PC-3 (cell line): Measurements from ENCODE around the gene HYAL2. TPM values are rescaled to one million over a fixed set of nuclear protein-coding genes. Genes with fewer than 3 reads are reported as not detected.

Source experiments
- ATAC-seq: fragments of 200-7000 bp; cut with Tn5 transposase; 2 replicates; pipeline ENCODE4 v1.9.1; 2020; ENCODE audit warnings: mild to moderate bottlenecking, moderate library complexity
- BruUV-seq: library from RNA; stranded (reverse); fragments of 400-500 nt; replicated peaks from 2 replicates; lab custom pipeline; 2021; lab: Mats Ljungman, UMichigan
- CTCF ChIA-PET: fragments of 300-600 bp; sonication (Branson Sonifier 250); formaldehyde crosslinking; loops from one replicate; lab custom pipeline; 2022; ENCODE audit warnings: antibody characterized with exemption; lab: Charles Lee
- POLR2A ChIA-PET: fragments of 300-600 bp; sonication (Branson Sonifier 250); formaldehyde crosslinking; loops from one replicate; lab custom pipeline; 2022; ENCODE audit warnings: antibody characterized with exemption; ENCODE audit not compliant: unreplicated experiment; lab: Charles Lee
- DNase-seq: peaks from one replicate; pipeline ENCODE4 v3.0.0-alpha.2; 2015
- H2AFZ ChIP-seq: fragments of 300-600 bp; sonication (generic); 2 replicates; pipeline ENCODE4 v1.6.0; 2016; ENCODE audit warnings: antibody characterized with exemption, low read length
- H3F3A ChIP-seq: fragments of 300-600 bp; sonication (generic); one replicate; pipeline ENCODE4 v1.6.0; 2017; ENCODE audit warnings: antibody characterized with exemption, low read length, control low read depth, mild to moderate bottlenecking; ENCODE audit not compliant: unreplicated experiment
- H3K27ac ChIP-seq: fragments of 300-600 bp; sonication (generic); 2 replicates; pipeline ENCODE4 v1.5.1; 2016; ENCODE audit warnings: mild to moderate bottlenecking, low read length
- H3K27me3 ChIP-seq: fragments of 300-600 bp; sonication (generic); 2 replicates; pipeline ENCODE4 v1.6.1; 2016; ENCODE audit warnings: low read length, mixed read lengths
- H3K36me3 ChIP-seq: fragments of 300-600 bp; sonication (generic); 2 replicates; pipeline ENCODE4 v1.6.1; 2016; ENCODE audit warnings: low read depth, mixed run types, low read length, mixed read lengths
- H3K4me1 ChIP-seq: fragments of 300-600 bp; sonication (generic); 2 replicates; pipeline ENCODE4 v1.5.1; 2016; ENCODE audit warnings: low read length; ENCODE audit not compliant: insufficient read depth
- H3K4me2 ChIP-seq: fragments of 300-600 bp; sonication (generic); 2 replicates; pipeline ENCODE4 v1.6.0; 2016; ENCODE audit warnings: low read length
- H3K4me3 ChIP-seq: fragments of 300-600 bp; sonication (generic); 2 replicates; pipeline ENCODE4 v1.5.1; 2016; ENCODE audit warnings: mild to moderate bottlenecking, low read length, mixed read lengths
- H3K79me2 ChIP-seq: fragments of 300-600 bp; sonication (generic); 2 replicates; pipeline ENCODE4 v1.6.1; 2017; ENCODE audit warnings: low read length, mixed read lengths
- H3K9ac ChIP-seq: fragments of 300-600 bp; sonication (generic); 2 replicates; pipeline ENCODE4 v1.6.0; 2016; ENCODE audit warnings: mild to moderate bottlenecking, low read length
- H3K9me2 ChIP-seq: fragments of 300-600 bp; sonication (generic); replicated peaks from 2 replicates; pipeline ENCODE4 v1.6.1; 2016; ENCODE audit warnings: mixed run types, low read length, mixed read lengths
- H3K9me3 ChIP-seq: fragments of 300-600 bp; sonication (generic); 2 replicates; pipeline ENCODE4 v1.6.1; 2016; ENCODE audit warnings: low read length, mixed read lengths
- H4K20me1 ChIP-seq: fragments of 300-600 bp; sonication (generic); 2 replicates; pipeline ENCODE4 v1.6.1; 2016; ENCODE audit warnings: low read length, mixed read lengths
- CTCF ChIP-seq: fragments of 300-600 bp; sonication (generic); conservative IDR thresholded peaks from 2 replicates; pipeline ENCODE4 v1.5.1; 2017; ENCODE audit warnings: antibody characterized with exemption, low read depth, mild to moderate bottlenecking, low read length
- EZH2 ChIP-seq: fragments of 300-600 bp; sonication (generic); IDR thresholded peaks from one replicate; pipeline ENCODE4 v1.6.1; 2017; ENCODE audit warnings: antibody characterized with exemption, mild to moderate bottlenecking, low read length; ENCODE audit not compliant: unreplicated experiment
- EZH2phosphoT487 ChIP-seq: fragments of 300-600 bp; sonication (generic); IDR thresholded peaks from 2 replicates; pipeline ENCODE4 v1.6.1; 2018; ENCODE audit warnings: mild to moderate bottlenecking, antibody characterized with exemption, low read length, borderline replicate concordance
- intact Hi-C: fragments of 100-400 bp; cut with micrococcal nuclease; formaldehyde crosslinking; loops from 2 replicates; pipeline ENCODE4 v1.9.0; 2023
- total RNA-seq: library from RNA; depleted of rRNA; stranded (reverse); fragments of >200 nt; gene quantifications from 2 replicates; pipeline ENCODE4 v1.2.3, GENCODE V29; 2014

The HYAL2 gene
- total RNA-seq, 1 experiment from 2014 or later: 97.8 TPM

GRCh38 chr3:50294492-50295403 lies 27.8 kb downstream of the HYAL2 start:
- CTCF ChIA-PET: no interaction called here
- H3K79me2 ChIP-seq: peaks cover 36% of the 10 kb centered on the region
- no peak overlapping the region for H3K27ac ChIP-seq
- peaks cover 9% of the 10 kb centered on the region for H3K36me3 ChIP-seq
- H3K9ac ChIP-seq: no peak overlapping the region
- H4K20me1 ChIP-seq: no peaks in the 10 kb centered on the region
- H3K27me3 ChIP-seq: no peaks in the 10 kb centered on the region
- H3K9me2 ChIP-seq: no peaks in the 10 kb centered on the region
- intact Hi-C loops: no loop called here
- no TSS peak for BruUV-seq
- peaks cover 4% of the 10 kb centered on the region for H3F3A ChIP-seq
- no peak overlapping the region for H3K4me2 ChIP-seq
- H2AFZ ChIP-seq: no peak overlapping the region
- H3K4me1 ChIP-seq: peaks cover 17% of the 10 kb centered on the region
- H3K9me3 ChIP-seq: no peaks in the 10 kb centered on the region
- DNase-seq (no peak), ATAC-seq (no peak)
- POLR2A ChIA-PET: no interaction called here
- no peak overlapping the region for H3K4me3 ChIP-seq
- TF ChIP-seq CTCF (no peak), EZH2phosphoT487 (no peak), EZH2 (no peak)

GRCh38 chr3:50294089-50294488 lies 28.5 kb downstream of the HYAL2 start:
- Histone ChIP-seq H3K9me3 (no peaks in the 10 kb centered on the region), H3F3A (peaks cover 4% of the 10 kb centered on the region), H4K20me1 (no peaks in the 10 kb centered on the region), H3K9me2 (no peaks in the 10 kb centered on the region), H3K9ac (no peak overlapping the region), H3K4me3 (no peak overlapping the region), H3K27ac (no peak overlapping the region), H2AFZ (no peak overlapping the region), H3K27me3 (no peaks in the 10 kb centered on the region), H3K4me2 (no peak overlapping the region), H3K79me2 (peaks cover 43% of the 10 kb centered on the region), H3K36me3 (peaks cover 15% of the 10 kb centered on the region), H3K4me1 (peaks cover 16% of the 10 kb centered on the region)
- no peak for DNase-seq
- POLR2A ChIA-PET: no interaction called here
- ATAC-seq: no peak
- BruUV-seq: no TSS peak
- CTCF ChIA-PET: no interaction called here
- TF ChIP-seq EZH2phosphoT487 (no peak), EZH2 (no peak), CTCF (no peak)
- intact Hi-C loops: no loop called here
